Endodermal cell (in vitro differentiated cells): ENCODE results near the gene HDGFL2. TPM values are rescaled to one million over a fixed set of nuclear protein-coding genes. Genes with fewer than 3 reads are reported as not detected.

Experiments
- DNase-seq: peaks from one replicate; pipeline ENCODE4 v3.0.0-alpha.2; 2017
- H3K27ac ChIP-seq: 2 replicates; pipeline ENCODE4 v1.5.1; 2013; ENCODE audit warnings: mild to moderate bottlenecking, low read depth, low read length, moderate library complexity
- H3K27me3 ChIP-seq: 2 replicates; pipeline ENCODE4 v1.6.1; 2013; ENCODE audit warnings: mild to moderate bottlenecking, low read length, moderate library complexity; ENCODE audit not compliant: insufficient read depth, control insufficient read depth, poor library complexity, severe bottlenecking
- H3K36me3 ChIP-seq: 2 replicates; pipeline ENCODE4 v1.7.0; 2013; ENCODE audit warnings: mild to moderate bottlenecking, low read length, moderate library complexity; ENCODE audit not compliant: control insufficient read depth, insufficient read depth
- H3K4me1 ChIP-seq: one replicate; pipeline ENCODE4 v1.7.0; 2013; ENCODE audit warnings: low read length; ENCODE audit not compliant: control insufficient read depth, insufficient read depth
- H3K4me3 ChIP-seq: 2 replicates; pipeline ENCODE4 v1.5.1; 2013; ENCODE audit warnings: mild to moderate bottlenecking, low read length, moderate library complexity
- H3K9ac ChIP-seq: 2 replicates; pipeline ENCODE4 v1.6.1; 2013; ENCODE audit warnings: mild to moderate bottlenecking, low read length, moderate library complexity; ENCODE audit not compliant: poor library complexity, severe bottlenecking; ENCODE audit errors: extremely low read depth
- H3K9me3 ChIP-seq: 2 replicates; pipeline ENCODE4 v1.6.1; 2013; ENCODE audit warnings: mild to moderate bottlenecking, low read length, moderate library complexity; ENCODE audit not compliant: control insufficient read depth
- H3K27ac Mint-ChIP-seq: 2 replicates; pipeline ENCODE4 v1.8.0; 2020; ENCODE audit warnings: mixed read lengths
- H3K27me3 Mint-ChIP-seq: 2 replicates; pipeline ENCODE4 v1.8.0; 2021; ENCODE audit warnings: mild to moderate bottlenecking, mixed read lengths; ENCODE audit not compliant: insufficient read depth
- H3K36me3 Mint-ChIP-seq: 2 replicates; pipeline ENCODE4 v1.8.0; 2020; ENCODE audit warnings: low read depth, mixed read lengths
- H3K4me1 Mint-ChIP-seq: 2 replicates; pipeline ENCODE4 v1.8.0; 2020; ENCODE audit warnings: mixed read lengths
- H3K4me3 Mint-ChIP-seq: 2 replicates; pipeline ENCODE4 v1.8.0; 2020; ENCODE audit warnings: mild to moderate bottlenecking, moderate library complexity, mixed read lengths
- H3K9me3 Mint-ChIP-seq: 2 replicates; pipeline ENCODE4 v1.8.0; 2020; ENCODE audit warnings: mild to moderate bottlenecking, mixed read lengths
- WGBS, 2 experiments: methylation state at CpG; one replicate each; pipeline versions ENCODE4 v1.1.5 to v1.1.7; 2013; ENCODE audit warnings: missing lambda C conversion rate in 2 of 2, mixed read lengths in 1 of 2; ENCODE audit not compliant: insufficient coverage in 1 of 2, insufficient read length in 1 of 2; 5-methylcytosine and 5-hydroxymethylcytosine counted together
- long read RNA-seq, 4 experiments: library from polyadenylated mRNA in 2 of 4; library from RNA in 1 of 4; library from capped mRNA in 1 of 4; stranded (forward) in 3 of 4; unstranded in 1 of 4; transcript quantifications; one replicate each; pipeline ENCODE4 v2.0.0, GENCODE V29; 2020 to 2021; ENCODE audit warnings: inconsistent platforms in 1 of 4
- polyA plus RNA-seq, 2 experiments: library from polyadenylated mRNA; stranded (reverse); fragments of 50-300 nt; gene quantifications; one replicate each; pipeline ENCODE4 v1.2.3, GENCODE V29; 2013
- total RNA-seq, 2 donors: library from RNA; stranded (reverse); fragmentation: NEBNext Ultra II Directional in 1 of 2; extraction: Animal tissue kit (Norgen Biotek cat#: 25700) in 1 of 2; gene quantifications; 2 replicates in 1 of 2; 3 replicates in 1 of 2; pipeline ENCODE4 v1.2.1, GENCODE V29; 2021
- TF ChIP-seq, protein P1 (sequence below): fragments of 200-600 bp; sonication (generic); conservative IDR thresholded peaks from 2 replicates; pipeline ENCODE4 v1.5.0; 2021; ENCODE audit warnings: antibody characterized with exemption, mild to moderate bottlenecking

Gene HDGFL2
- total RNA-seq, result 100 to 1,000 TPM; 117 TPM
- 91.6 TPM for polyA plus RNA-seq (2013, experiment 1 of 2)
- 89.8 TPM for polyA plus RNA-seq (2013, experiment 2 of 2)
- long read RNA-seq, experiment 1, partial matches to known transcripts, result 12 of 14 reads
- long read RNA-seq, experiment 1, other reads (novel, unspliced or antisense), result 2 of 14 reads
- long read RNA-seq, experiment 2, transcript HDGFL2-208 (16 exons, 2,281 nt), result major isoform, 95 of 202 reads
- long read RNA-seq, experiment 2, transcript HDGFL2-210 (16 exons, 2,255 nt), result minor isoform, 41 of 202 reads
- long read RNA-seq, experiment 2, partial matches to known transcripts, result 59 of 202 reads
- long read RNA-seq, experiment 2, other reads (novel, unspliced or antisense), result 7 of 202 reads
- long read RNA-seq, experiment 3, partial matches to known transcripts, result 8 of 11 reads
- long read RNA-seq, experiment 3, other reads (novel, unspliced or antisense), result 3 of 11 reads
- long read RNA-seq, experiment 4, partial matches to known transcripts, result 9 of 9 reads
- long read RNA-seq, experiment 4, other reads (novel, unspliced or antisense), result 0 of 9 reads

- Histone ChIP-seq H3K4me1 (no peaks in the 10 kb centered on the region), H3K9me3 (no peaks in the 10 kb centered on the region), H3K36me3 (peaks cover 18% of the 10 kb centered on the region), H3K9ac (peak within 1 kb of the TSS; percentile 77), H3K27me3 (no peaks in the 10 kb centered on the region), H3K4me3 (peak within 1 kb of the TSS; percentile 90), H3K27ac (no peak within 1 kb of the TSS)
- no peaks in the 10 kb centered on the region for H3K9me3 Mint-ChIP-seq
- 0% methylated on average over 7 to 63 of the region's 71 CpGs for WGBS, 2 experiments
- H3K27me3 Mint-ChIP-seq, result no peaks in the 10 kb centered on the region
- DNase-seq, result no peak
- no peak within 1 kb of the TSS for H3K4me3 Mint-ChIP-seq
- TF ChIP-seq, protein P1, sequence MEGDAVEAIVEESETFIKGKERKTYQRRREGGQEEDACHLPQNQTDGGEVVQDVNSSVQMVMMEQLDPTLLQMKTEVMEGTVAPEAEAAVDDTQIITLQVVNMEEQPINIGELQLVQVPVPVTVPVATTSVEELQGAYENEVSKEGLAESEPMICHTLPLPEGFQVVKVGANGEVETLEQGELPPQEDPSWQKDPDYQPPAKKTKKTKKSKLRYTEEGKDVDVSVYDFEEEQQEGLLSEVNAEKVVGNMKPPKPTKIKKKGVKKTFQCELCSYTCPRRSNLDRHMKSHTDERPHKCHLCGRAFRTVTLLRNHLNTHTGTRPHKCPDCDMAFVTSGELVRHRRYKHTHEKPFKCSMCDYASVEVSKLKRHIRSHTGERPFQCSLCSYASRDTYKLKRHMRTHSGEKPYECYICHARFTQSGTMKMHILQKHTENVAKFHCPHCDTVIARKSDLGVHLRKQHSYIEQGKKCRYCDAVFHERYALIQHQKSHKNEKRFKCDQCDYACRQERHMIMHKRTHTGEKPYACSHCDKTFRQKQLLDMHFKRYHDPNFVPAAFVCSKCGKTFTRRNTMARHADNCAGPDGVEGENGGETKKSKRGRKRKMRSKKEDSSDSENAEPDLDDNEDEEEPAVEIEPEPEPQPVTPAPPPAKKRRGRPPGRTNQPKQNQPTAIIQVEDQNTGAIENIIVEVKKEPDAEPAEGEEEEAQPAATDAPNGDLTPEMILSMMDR, result no peak
- peaks cover 10% of the 10 kb centered on the region for H3K4me1 Mint-ChIP-seq
- peak within 1 kb of the TSS; percentile 72 for H3K27ac Mint-ChIP-seq
- peaks cover 12% of the 10 kb centered on the region for H3K36me3 Mint-ChIP-seq
Measured at GRCh38 chr19:4472174-4472974, at the start of gene HDGFL2. HDGFL2 (plus strand) TSS chr19:4472297; CDS start chr19:4472351, 54 bp downstream.

DNA sequence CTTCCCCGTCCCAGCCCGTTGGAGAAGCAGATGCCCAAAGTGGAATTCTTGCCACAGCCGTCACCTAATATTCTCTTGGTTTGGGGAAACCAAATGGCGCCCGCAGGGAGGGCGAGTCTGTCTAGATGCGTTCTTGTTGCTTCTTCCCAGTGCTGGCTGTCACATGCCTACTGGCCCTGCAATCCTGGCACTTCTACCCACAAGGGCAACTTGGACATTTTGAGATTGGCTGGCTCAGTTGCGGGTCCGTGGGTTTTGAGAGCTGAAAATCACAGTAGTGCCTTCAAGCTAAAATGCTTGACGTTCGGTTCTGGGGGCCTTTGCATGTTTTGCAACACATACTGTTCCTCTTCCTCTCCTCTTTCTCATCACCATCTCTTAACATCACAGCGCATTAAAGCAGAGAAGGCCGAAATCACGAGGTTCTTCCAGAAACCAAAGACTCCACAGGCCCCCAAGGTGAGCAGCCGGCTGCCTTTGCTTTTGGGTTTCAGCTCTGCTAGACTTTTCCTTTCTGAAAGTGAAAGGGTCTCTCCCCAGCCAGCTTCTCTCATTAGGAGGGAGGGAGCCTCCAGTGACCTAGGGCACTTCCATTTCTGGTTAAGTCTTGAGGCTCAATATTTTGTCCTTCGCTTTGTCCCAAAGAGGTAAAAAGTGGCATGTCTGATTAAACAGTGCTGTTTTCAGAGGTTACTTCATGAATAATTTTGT lies 48.5 kb upstream of the HDGFL2 start:
- H3K27ac ChIP-seq, result no peak overlapping the region
- Mint-ChIP-seq H3K4me3 (no peak overlapping the region), H3K27me3 (no peaks in the 10 kb centered on the region), H3K9me3 (no peaks in the 10 kb centered on the region), H3K4me1 (no peaks in the 10 kb centered on the region), H3K36me3 (peaks cover 50% of the 10 kb centered on the region), H3K27ac (peak overlapping the region; percentile 1)
- H3K36me3 ChIP-seq, result peaks cover 59% of the 10 kb centered on the region
- no peaks in the 10 kb centered on the region for H3K27me3 ChIP-seq
- H3K9ac ChIP-seq, result no peak overlapping the region
- H3K4me1 ChIP-seq, result no peaks in the 10 kb centered on the region
- no peaks in the 10 kb centered on the region for H3K9me3 ChIP-seq
- TF ChIP-seq, protein P1, result no peak
- 95 to 97% methylated on average over 9 to 16 of the region's 16 CpGs for WGBS, 2 experiments
- DNase-seq, result no peak
- H3K4me3 ChIP-seq, result no peak overlapping the region

- no peaks in the 10 kb centered on the region for H3K4me1 Mint-ChIP-seq
- no peak overlapping the region for H3K4me3 Mint-ChIP-seq
- H3K9me3 ChIP-seq, result no peaks in the 10 kb centered on the region
- H3K27me3 Mint-ChIP-seq, result no peaks in the 10 kb centered on the region
- peaks cover 60% of the 10 kb centered on the region for H3K36me3 Mint-ChIP-seq
- H3K9me3 Mint-ChIP-seq, result no peaks in the 10 kb centered on the region
- no peaks in the 10 kb centered on the region for H3K4me1 ChIP-seq
- no peak for DNase-seq
- TF ChIP-seq, protein P1, result no peak
- no peak overlapping the region for H3K4me3 ChIP-seq
- WGBS, 2 experiments, result 98 to 100% methylated on average over 3 to 6 of the region's 6 CpGs
- no peaks in the 10 kb centered on the region for H3K27me3 ChIP-seq
- no peak overlapping the region for H3K27ac ChIP-seq
- H3K9ac ChIP-seq, result no peak overlapping the region
- peak overlapping the region; percentile 7 for H3K27ac Mint-ChIP-seq
- H3K36me3 ChIP-seq, result peaks cover 67% of the 10 kb centered on the region
Measured at GRCh38 chr19:4425537-4425936, 46.6 kb upstream of the HDGFL2 start.
